HS-27A (cell line): ENCODE measurements around the gene TMEM271.
"Not testable (repeated sequence)": the region's sequence is repeated elsewhere in the genome, so short reads cannot be mapped to it uniquely, and the experiment has no call there.

ENCODE experiments used
- DNase-seq: peaks from one replicate; pipeline ENCODE4 v3.0.0-alpha.2; 2012; ENCODE audit warnings: low read depth, missing footprints

The TMEM271 gene

DNA sequence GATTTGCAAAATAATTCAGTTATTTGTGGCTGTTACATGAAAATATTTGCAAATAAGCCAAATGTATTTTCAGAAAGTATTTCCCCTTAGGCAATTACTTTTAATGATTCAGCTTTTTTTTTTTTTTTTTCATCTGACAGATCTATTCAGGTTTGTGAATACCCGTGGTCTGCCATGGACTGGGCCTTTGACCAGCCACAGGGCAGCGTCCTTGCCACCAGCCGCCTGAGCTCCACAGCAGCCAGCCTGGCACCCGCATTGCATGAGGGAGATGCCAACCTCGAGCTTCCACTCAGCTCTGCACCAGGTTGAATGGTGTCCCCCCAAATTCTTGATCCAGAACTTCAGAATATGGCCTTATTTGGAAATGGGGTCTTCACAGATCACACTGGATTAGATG, 14.7 kb downstream of the TMEM271 start:
- DNase-seq = no peak

- no peak for DNase-seq
Measured at GRCh38 chr4:560731-561291, 15.3 kb downstream of the TMEM271 start.

GRCh38 chr4:560061-560460, 16.0 kb downstream of the TMEM271 start:
- DNase-seq = no peak

DNA sequence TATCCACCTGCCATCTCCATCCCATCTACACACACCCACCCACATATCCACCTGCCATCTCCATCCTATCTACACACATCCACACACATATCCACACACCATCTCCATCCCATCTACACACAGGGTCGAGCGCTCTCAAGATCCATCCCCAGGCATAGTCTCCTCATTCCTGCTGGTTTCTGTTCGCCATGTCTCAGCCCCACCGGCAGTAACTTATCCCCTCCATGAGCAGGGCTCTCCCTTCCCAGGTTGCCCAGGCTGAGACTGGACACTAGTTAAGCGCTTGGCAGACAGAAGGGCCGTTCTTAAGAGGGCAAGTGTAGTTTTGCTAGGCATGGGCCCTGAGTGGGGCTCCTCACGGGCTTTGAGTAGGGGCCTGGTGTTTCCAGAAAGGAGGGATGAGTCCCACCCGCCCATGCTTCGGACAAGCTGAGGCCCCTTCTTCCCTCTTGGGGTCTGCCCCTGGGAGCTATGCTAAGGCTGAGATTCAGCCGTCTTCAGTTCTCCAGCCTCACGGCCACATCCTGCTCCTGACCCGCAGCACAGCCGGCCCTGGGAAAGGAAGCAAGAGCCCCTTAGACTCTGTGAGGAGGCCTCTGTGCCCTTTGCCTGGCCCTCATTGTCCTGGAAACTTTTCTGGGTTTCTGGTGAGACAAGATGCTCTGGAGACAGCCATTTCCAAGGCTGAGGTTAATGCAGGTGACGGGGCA, 20.4 kb downstream of the TMEM271 start:
- no peak for DNase-seq

DNA sequence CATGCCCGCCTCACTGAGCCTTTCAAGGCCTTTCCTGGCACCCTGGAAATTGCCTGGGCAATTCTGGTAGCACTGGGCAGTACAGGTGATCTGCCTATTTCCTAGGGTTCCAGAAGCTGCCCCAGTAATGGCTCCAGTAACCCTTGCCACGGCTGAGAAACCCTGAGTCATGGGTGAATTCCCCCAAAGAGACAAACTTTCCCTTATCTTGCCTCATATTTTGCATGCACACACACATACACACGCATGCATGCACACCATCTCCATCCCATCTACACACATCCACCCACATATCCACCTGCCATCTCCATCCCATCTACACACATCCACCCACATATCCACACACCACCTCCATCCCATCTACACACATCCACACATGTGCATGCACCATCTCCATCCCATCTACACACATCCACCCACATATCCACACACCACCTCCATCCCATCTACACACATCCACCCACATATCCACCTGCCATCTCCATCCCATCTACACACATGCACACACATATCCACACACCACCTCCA, 21.2 kb downstream of the TMEM271 start:
- not testable (repeated sequence) for DNase-seq

DNA sequence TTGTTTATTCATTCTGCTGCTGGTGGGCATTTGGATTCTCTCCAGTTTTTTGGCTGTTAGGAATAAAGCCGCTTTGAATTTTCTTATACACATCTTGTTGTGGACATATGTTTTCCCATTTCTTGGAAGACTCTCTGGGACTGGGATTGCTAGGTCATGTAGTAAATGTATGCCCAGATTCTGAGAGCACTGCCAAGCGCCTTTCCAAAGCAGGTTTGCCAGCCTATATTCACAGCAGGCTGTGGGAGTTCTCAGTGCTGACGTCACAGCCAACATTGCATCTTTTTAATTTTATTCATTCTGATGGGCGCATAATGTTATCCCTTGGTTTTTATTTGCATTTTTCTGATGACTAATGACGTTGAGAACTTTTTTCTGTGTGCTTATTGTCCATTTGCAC, 24.1 kb downstream of the TMEM271 start:
- no peak for DNase-seq

DNA sequence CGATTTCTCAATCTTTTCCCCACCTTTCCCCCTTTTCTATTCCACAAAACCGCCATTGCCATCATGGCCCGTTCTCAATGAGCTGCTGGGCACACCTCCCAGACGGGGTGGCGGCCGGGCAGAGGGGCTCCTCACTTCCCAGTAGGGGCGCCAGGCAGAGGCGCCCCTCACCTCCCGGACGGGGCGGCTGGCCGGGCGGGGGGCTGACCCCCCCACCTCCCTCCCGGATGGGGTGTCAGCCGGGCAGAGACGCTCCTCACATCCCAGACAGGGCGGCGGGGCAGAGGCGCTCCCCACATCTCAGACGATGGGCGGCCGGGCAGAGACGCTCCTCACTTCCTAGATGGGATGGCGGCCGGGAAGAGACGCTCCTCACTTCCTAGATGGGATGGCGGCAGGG, 25.8 kb downstream of the TMEM271 start:
- not testable (repeated sequence) for DNase-seq

- DNase-seq = no peak
Measured at GRCh38 chr4:548976-549375, 27.1 kb downstream of the TMEM271 start.

DNA sequence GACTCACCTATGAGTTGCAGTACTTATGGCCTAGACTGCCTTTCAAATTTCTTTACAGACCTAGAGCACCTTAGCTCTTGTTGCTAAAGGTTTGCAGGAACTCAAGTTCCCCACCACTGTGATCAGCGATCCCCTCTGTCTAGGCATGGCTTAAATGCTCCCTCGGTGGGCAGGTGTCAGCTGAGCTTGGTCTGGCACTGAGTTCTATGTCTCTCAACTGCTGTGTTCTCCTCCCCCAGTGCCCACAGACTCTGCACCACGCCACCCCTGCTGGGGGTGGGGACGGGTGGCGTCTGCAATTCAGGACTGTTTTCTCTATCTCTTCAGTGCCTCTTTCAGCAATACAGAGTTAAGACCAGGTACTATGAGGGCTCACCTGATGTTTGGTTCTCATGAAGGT, 30.5 kb downstream of the TMEM271 start:
- DNase-seq = no peak

- no peak for DNase-seq
Measured at GRCh38 chr4:544386-545105, 31.5 kb downstream of the TMEM271 start.

GRCh38 chr4:541271-541670, 34.8 kb downstream of the TMEM271 start:
- DNase-seq = no peak

GRCh38 chr4:538542-539142, 37.5 kb downstream of the TMEM271 start:
- DNase-seq = no peak

- DNase-seq = no peak
Measured at GRCh38 chr4:537436-538264, 38.4 kb downstream of the TMEM271 start.

GRCh38 chr4:536351-536972, 39.6 kb downstream of the TMEM271 start:
- no peak for DNase-seq

DNA sequence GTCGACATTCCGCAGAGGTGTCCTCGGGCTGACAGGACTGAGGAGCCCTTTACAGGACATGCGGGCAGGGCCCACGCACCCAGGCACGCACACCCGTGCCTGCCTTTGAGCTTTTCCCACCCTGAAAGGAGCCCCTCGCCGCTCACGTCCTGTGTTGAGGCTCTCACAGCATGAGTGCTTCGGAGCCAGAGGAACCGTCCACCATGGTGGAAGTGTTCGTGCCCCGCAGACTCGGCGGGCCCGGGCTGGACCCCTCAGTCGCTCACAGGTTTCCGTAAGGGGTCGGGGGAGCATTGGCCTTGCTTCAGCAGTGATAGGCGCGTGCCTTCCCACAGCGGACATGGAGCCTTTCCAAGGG, 40.2 kb downstream of the TMEM271 start:
- DNase-seq = no peak

DNA sequence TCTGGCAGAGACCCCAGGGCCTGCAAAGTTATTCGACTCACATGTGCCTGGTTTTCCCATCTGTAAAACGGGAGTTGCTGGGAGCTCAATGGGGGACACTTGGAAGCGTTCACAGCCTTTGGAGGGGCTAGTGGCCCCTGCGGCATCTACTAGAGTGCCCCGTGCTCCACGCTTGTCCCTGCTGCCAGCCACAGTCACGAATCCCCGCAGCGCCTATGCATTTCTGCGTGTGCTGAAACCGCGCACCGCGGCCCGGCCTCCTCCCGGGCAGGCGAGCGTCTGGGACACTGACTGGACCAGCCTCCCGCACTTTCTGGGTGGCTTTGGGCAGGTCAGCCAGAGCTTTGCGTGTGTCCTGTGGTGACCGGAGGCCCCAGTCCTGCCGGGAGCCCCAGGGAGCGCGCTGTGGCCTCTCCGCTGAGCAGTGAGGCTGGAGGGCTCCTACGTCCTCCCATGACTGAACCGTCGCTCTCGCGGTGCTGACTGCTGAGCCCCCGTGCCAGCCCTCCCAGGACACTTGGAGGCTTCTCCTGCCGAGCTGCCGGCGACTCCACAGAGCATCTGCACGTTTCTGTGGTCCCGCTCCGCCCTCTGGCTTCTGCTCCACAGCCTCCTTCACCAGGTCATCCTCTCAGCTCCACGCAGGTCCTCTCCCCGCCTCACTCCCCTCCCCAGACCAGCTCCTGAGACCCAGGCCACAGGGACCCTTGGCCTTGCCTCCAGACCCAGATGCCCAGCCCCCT, 40.7 kb downstream of the TMEM271 start:
- DNase-seq = no peak

DNA sequence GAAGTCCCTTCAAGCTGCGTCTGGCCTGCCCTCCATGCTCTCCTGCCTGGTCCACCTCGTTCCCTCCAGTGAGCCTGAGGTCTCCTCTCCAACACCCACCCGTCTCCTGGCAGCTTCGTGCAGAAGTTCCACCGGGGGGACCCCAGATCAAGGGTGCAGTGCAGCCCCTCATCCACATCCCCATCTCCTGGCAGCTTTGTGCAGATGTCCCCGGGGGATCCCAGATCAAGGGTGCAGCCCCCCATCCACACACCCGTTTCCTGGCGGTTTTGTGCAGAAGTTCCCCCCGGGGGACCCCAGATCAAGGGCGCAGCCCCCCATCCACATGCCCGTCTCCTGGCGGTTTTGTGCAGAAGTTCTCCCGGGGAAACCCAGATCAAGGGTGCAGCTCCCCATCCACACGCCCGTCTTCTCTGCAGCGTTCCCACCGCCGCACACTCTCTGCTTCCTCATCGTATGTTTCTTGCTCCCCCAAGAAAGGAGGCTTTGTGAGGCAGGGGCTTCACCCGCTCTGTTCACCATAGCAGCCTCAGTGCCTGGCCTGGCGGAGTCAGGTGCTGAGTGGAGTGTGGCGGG, 41.4 kb downstream of the TMEM271 start:
- no peak for DNase-seq

GRCh38 chr4:534101-534575, 42.0 kb downstream of the TMEM271 start:
- DNase-seq = no peak

DNA sequence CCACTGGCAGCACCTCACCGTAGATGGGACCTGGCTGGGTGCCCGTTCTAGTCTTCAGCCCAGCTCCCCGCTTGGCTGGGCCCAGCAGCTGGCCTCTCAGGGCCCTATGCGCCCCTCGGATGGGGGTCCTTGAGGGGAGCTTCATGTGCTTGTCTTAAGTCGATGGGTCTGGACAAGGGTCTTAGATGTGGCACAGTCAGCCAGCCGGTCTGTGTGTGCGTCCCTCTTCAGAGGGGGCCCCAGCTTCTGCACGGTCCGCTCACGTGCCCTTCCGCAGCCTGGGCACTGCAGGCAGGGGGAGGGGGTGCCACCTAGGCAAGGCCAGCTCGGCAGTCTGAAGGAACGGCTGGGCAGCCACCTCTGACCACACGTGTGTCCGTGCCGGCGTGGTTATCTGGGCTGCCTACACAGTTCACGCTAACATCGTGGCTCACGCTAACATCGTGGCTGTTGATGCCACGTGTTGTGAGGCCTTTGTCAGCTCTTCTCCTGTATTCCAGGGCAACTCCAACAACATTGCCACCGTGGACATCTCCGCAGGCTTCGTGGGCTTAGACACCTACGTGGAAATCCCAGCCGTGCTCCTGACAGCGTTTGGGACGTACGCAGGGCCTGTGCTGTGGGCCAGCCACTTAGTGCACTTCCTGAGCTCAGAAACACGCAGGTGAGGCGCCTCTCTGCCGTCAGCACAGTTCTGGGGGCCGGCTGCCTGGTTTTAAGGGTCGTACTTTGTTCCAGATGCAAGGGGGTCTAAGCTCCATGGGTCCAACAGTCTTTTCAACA, 42.6 kb downstream of the TMEM271 start:
- DNase-seq = no peak
